ENCODE results near the gene SNX7. TPM values are rescaled to one million over a fixed set of nuclear protein-coding genes. Genes with fewer than 3 reads are reported as not detected.

Gene SNX7
- total and polyA plus RNA-seq, 4 donors, result 29.3 to 61.7 (median 35.4) TPM

- DNase-seq (no peak), ATAC-seq (ENCODE audit: low FRiP score) (no peak)
- Histone ChIP-seq H3K27ac (ENCODE audit: low read depth in 1 of 2, low read length in 2 of 2) (no peak overlapping the region), H3K4me1 (ENCODE audit: control insufficient read depth in 1 of 2, insufficient read depth in 2 of 2, low read length in 2 of 2) (no peaks in the 10 kb centered on the region), H3K27me3 (ENCODE audit: control insufficient read depth in 1 of 2, insufficient read depth in 2 of 2, low read length in 1 of 2) (no peaks in the 10 kb centered on the region), H3K4me3 (ENCODE audit: low read length in 2 of 2) (no peak overlapping the region), H3K9me3 (ENCODE audit: control insufficient read depth, low read length) (no peaks in the 10 kb centered on the region), H3K36me3 (ENCODE audit: control insufficient read depth in 1 of 2, insufficient read depth in 2 of 2, low read length in 1 of 2) (no peaks in the 10 kb centered on the region)
- 95 to 97% methylated on average over 2 of the region's 2 CpGs for WGBS, 2 donors
- intact Hi-C loops (cut with DNase I), result no loop called here
Measured at GRCh38 chr1:98688110-98688739, 26.7 kb downstream of the SNX7 start.

- no peaks in the 10 kb centered on the region for H3K27me3 ChIP-seq (ENCODE audit: control insufficient read depth in 1 of 2, insufficient read depth in 2 of 2, low read length in 1 of 2)
- H3K9me3 ChIP-seq (ENCODE audit: control insufficient read depth, low read length), result no peaks in the 10 kb centered on the region
- no peak overlapping the region for H3K4me3 ChIP-seq (ENCODE audit: low read length in 2 of 2)
- DNase-seq, result no peak
- ATAC-seq (ENCODE audit: low FRiP score), result no peak
- H3K27ac ChIP-seq (ENCODE audit: low read depth in 1 of 2, low read length in 2 of 2), result no peak overlapping the region
- no peaks in the 10 kb centered on the region for H3K36me3 ChIP-seq (ENCODE audit: control insufficient read depth in 1 of 2, insufficient read depth in 2 of 2, low read length in 1 of 2)
- H3K4me1 ChIP-seq (ENCODE audit: control insufficient read depth in 1 of 2, insufficient read depth in 2 of 2, low read length in 2 of 2), result no peaks in the 10 kb centered on the region
- intact Hi-C loops (cut with DNase I), result no loop called here
Measured at GRCh38 chr1:98690576-98690975, 29.1 kb downstream of the SNX7 start.

- ATAC-seq (ENCODE audit: low FRiP score), result no peak
Measured at GRCh38 chr1:98692482-98692881, 31.0 kb downstream of the SNX7 start.

GRCh38 chr1:98693385-98693784 is 31.9 kb downstream of the SNX7 start:
- Histone ChIP-seq H3K27ac (ENCODE audit: low read depth in 1 of 2, low read length in 2 of 2) (no peak overlapping the region), H3K4me1 (ENCODE audit: control insufficient read depth in 1 of 2, insufficient read depth in 2 of 2, low read length in 2 of 2) (no peaks in the 10 kb centered on the region), H3K27me3 (ENCODE audit: control insufficient read depth in 1 of 2, insufficient read depth in 2 of 2, low read length in 1 of 2) (no peaks in the 10 kb centered on the region), H3K9me3 (ENCODE audit: control insufficient read depth, low read length) (no peaks in the 10 kb centered on the region), H3K4me3 (ENCODE audit: low read length in 2 of 2) (no peak overlapping the region), H3K36me3 (ENCODE audit: control insufficient read depth in 1 of 2, insufficient read depth in 2 of 2, low read length in 1 of 2) (no peaks in the 10 kb centered on the region)
- no peak for ATAC-seq (ENCODE audit: low FRiP score)
- WGBS, 2 donors, result 77 to 78% methylated on average over 2 of the region's 2 CpGs
- intact Hi-C loops (cut with DNase I), result no loop called here
- DNase-seq, result no peak

More at GRCh38 chr1:98692482-98692881, 31.0 kb downstream of the SNX7 start:
- H3K36me3 ChIP-seq (ENCODE audit: control insufficient read depth in 1 of 2, insufficient read depth in 2 of 2, low read length in 1 of 2), result no peaks in the 10 kb centered on the region
- no peak overlapping the region for H3K4me3 ChIP-seq (ENCODE audit: low read length in 2 of 2)
- DNase-seq, result no peak
- no peaks in the 10 kb centered on the region for H3K9me3 ChIP-seq (ENCODE audit: control insufficient read depth, low read length)
- intact Hi-C loops (cut with DNase I), result no loop called here
- no peak overlapping the region for H3K27ac ChIP-seq (ENCODE audit: low read depth in 1 of 2, low read length in 2 of 2)
- 96 to 98% methylated on average over 2 of the region's 2 CpGs for WGBS, 2 donors
- H3K27me3 ChIP-seq (ENCODE audit: control insufficient read depth in 1 of 2, insufficient read depth in 2 of 2, low read length in 1 of 2), result no peaks in the 10 kb centered on the region
- H3K4me1 ChIP-seq (ENCODE audit: control insufficient read depth in 1 of 2, insufficient read depth in 2 of 2, low read length in 2 of 2), result no peaks in the 10 kb centered on the region

- 98 to 99% methylated on average over 4 of the region's 4 CpGs for WGBS, 2 donors
- Histone ChIP-seq H3K27me3 (ENCODE audit: control insufficient read depth in 1 of 2, insufficient read depth in 2 of 2, low read length in 1 of 2) (no peaks in the 10 kb centered on the region), H3K4me1 (ENCODE audit: control insufficient read depth in 1 of 2, insufficient read depth in 2 of 2, low read length in 2 of 2) (no peaks in the 10 kb centered on the region), H3K27ac (ENCODE audit: low read depth in 1 of 2, low read length in 2 of 2) (no peak overlapping the region), H3K9me3 (ENCODE audit: control insufficient read depth, low read length) (no peaks in the 10 kb centered on the region), H3K4me3 (ENCODE audit: low read length in 2 of 2) (no peak overlapping the region), H3K36me3 (ENCODE audit: control insufficient read depth in 1 of 2, insufficient read depth in 2 of 2, low read length in 1 of 2) (no peaks in the 10 kb centered on the region)
- intact Hi-C loops (cut with DNase I), result no loop called here
- DNase-seq (no peak), ATAC-seq (ENCODE audit: low FRiP score) (no peak)
Measured at GRCh38 chr1:98696077-98696476, 34.6 kb downstream of the SNX7 start.

GRCh38 chr1:98697781-98698180 is 36.3 kb downstream of the SNX7 start:
- H3K27me3 ChIP-seq (ENCODE audit: control insufficient read depth in 1 of 2, insufficient read depth in 2 of 2, low read length in 1 of 2), result no peaks in the 10 kb centered on the region
- no peak overlapping the region for H3K4me3 ChIP-seq (ENCODE audit: low read length in 2 of 2)
- WGBS, 2 donors, result 97 to 98% methylated on average over 1 of the region's 1 CpG
- no peaks in the 10 kb centered on the region for H3K4me1 ChIP-seq (ENCODE audit: control insufficient read depth in 1 of 2, insufficient read depth in 2 of 2, low read length in 2 of 2)
- H3K27ac ChIP-seq (ENCODE audit: low read depth in 1 of 2, low read length in 2 of 2), result no peak overlapping the region
- no peaks in the 10 kb centered on the region for H3K36me3 ChIP-seq (ENCODE audit: control insufficient read depth in 1 of 2, insufficient read depth in 2 of 2, low read length in 1 of 2)
- intact Hi-C loops (cut with DNase I), result no loop called here
- ATAC-seq (ENCODE audit: low FRiP score) (no peak), DNase-seq (no peak)
- no peaks in the 10 kb centered on the region for H3K9me3 ChIP-seq (ENCODE audit: control insufficient read depth, low read length)

GRCh38 chr1:98698625-98699024 is 37.1 kb downstream of the SNX7 start:
- no peak overlapping the region for H3K4me3 ChIP-seq (ENCODE audit: low read length in 2 of 2)
- peaks cover 0 to 2% of the 10 kb centered on the region in 2 donors for H3K36me3 ChIP-seq (ENCODE audit: control insufficient read depth in 1 of 2, insufficient read depth in 2 of 2, low read length in 1 of 2)
- DNase-seq (no peak), ATAC-seq (ENCODE audit: low FRiP score) (no peak)
- intact Hi-C loops (cut with DNase I), result no loop called here
- H3K27ac ChIP-seq (ENCODE audit: low read depth in 1 of 2, low read length in 2 of 2), result no peak overlapping the region
- H3K4me1 ChIP-seq (ENCODE audit: control insufficient read depth in 1 of 2, insufficient read depth in 2 of 2, low read length in 2 of 2), result no peaks in the 10 kb centered on the region
- no peaks in the 10 kb centered on the region for H3K9me3 ChIP-seq (ENCODE audit: control insufficient read depth, low read length)
- WGBS, 2 donors, result 93 to 94% methylated on average over 3 of the region's 3 CpGs
- H3K27me3 ChIP-seq (ENCODE audit: control insufficient read depth in 1 of 2, insufficient read depth in 2 of 2, low read length in 1 of 2), result no peaks in the 10 kb centered on the region

GRCh38 chr1:98700228-98700627 is 38.7 kb downstream of the SNX7 start:
- H3K9me3 ChIP-seq (ENCODE audit: control insufficient read depth, low read length), result no peaks in the 10 kb centered on the region
- H3K4me1 ChIP-seq (ENCODE audit: control insufficient read depth in 1 of 2, insufficient read depth in 2 of 2, low read length in 2 of 2), result no peaks in the 10 kb centered on the region
- H3K4me3 ChIP-seq (ENCODE audit: low read length in 2 of 2), result no peak overlapping the region
- H3K27ac ChIP-seq (ENCODE audit: low read depth in 1 of 2, low read length in 2 of 2), result no peak overlapping the region
- ATAC-seq (ENCODE audit: low FRiP score), result no peak
- no peak for DNase-seq
- H3K27me3 ChIP-seq (ENCODE audit: control insufficient read depth in 1 of 2, insufficient read depth in 2 of 2, low read length in 1 of 2), result no peaks in the 10 kb centered on the region
- intact Hi-C loops (cut with DNase I), result no loop called here
- H3K36me3 ChIP-seq (ENCODE audit: control insufficient read depth in 1 of 2, insufficient read depth in 2 of 2, low read length in 1 of 2), result peaks cover 0 to 2% of the 10 kb centered on the region in 2 donors

- ATAC-seq (ENCODE audit: low FRiP score), result no peak
- intact Hi-C loops (cut with DNase I), result no loop called here
- Histone ChIP-seq H3K4me3 (ENCODE audit: low read length in 2 of 2) (no peak overlapping the region), H3K36me3 (ENCODE audit: control insufficient read depth in 1 of 2, insufficient read depth in 2 of 2, low read length in 1 of 2) (peaks cover 0 to 4% of the 10 kb centered on the region in 2 donors), H3K27ac (ENCODE audit: low read depth in 1 of 2, low read length in 2 of 2) (no peak overlapping the region), H3K4me1 (ENCODE audit: control insufficient read depth in 1 of 2, insufficient read depth in 2 of 2, low read length in 2 of 2) (no peaks in the 10 kb centered on the region), H3K9me3 (ENCODE audit: control insufficient read depth, low read length) (no peaks in the 10 kb centered on the region), H3K27me3 (ENCODE audit: control insufficient read depth in 1 of 2, insufficient read depth in 2 of 2, low read length in 1 of 2) (no peaks in the 10 kb centered on the region)
- 98% methylated on average over 1 of the region's 1 CpG for WGBS, 2 donors
- DNase-seq, result no peak
Measured at GRCh38 chr1:98702976-98703375, 41.5 kb downstream of the SNX7 start.

Data from aorta (tissue), 5 donors.